Neural cell (in vitro differentiated cells): ENCODE data around the gene HS3ST3A1.

Source experiments
- EP300 ChIP-seq: fragments of 450-650 bp; conservative IDR thresholded peaks from 2 replicates; pipeline ENCODE4 v1.6.1; 2014; ENCODE audit warnings: antibody characterized with exemption, mild to moderate bottlenecking, moderate library complexity; ENCODE audit not compliant: poor library complexity, severe bottlenecking
- POLR2AphosphoS5 ChIP-seq: IDR thresholded peaks from 2 replicates; pipeline ENCODE4 v1.6.1; 2012
- TAF1 ChIP-seq: IDR thresholded peaks from 2 replicates; pipeline ENCODE4 v1.6.1; 2012; ENCODE audit warnings: low read depth

DNA sequence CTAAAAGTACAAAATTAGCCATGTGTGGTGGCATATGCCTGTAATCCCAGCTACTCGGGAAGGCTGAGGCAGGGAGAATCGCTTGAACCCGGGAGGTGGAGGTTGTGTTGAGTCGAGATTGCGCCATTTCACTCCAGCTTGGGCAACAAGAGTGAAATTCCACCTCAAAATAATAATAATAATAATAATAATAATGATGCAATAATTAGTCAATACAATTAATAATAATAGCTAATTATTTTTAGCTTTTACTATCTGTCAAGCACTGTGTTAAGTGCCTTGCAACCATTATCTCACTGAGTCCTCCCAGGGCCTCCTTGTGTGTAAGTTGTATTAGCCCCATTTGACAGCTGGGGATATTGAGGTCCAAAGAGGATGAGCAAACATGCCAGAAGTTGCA, 14.3 kb upstream of the HS3ST3A1 start:
- TF ChIP-seq POLR2AphosphoS5, result no peak
- TF ChIP-seq TAF1, result no peak
- no peak for TF ChIP-seq EP300
